HCEC 1CT (cell line): Measurements from ENCODE around the gene QKI.

Experiments used
- DNase-seq: peaks from one replicate; pipeline ENCODE4 v3.0.0-alpha.2; 2017

QKI gene

GRCh38 chr6:163393923-163394322 is 20.6 kb upstream of the QKI start:
- no peak for DNase-seq

DNA sequence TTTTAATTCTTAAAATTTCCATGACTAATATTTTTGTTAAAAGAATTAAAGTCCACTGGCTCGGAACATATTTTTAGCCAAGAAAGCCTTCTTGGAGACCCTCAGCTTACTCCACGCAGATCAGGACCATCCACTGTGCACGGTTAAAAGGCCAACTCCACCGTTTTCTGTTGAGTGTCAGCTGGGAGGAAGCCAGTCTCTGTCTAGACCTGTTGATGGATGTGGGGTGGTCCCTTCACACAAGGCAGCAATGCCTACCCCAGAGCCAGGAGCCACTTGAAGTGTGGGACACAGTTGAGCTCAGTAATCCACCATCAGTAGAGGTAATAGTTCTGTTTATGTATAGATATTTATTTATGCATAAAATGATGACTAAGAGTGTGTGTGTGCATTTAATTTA is 19.9 kb upstream of the QKI start:
- no peak for DNase-seq

- DNase-seq = no peak
Observed at GRCh38 chr6:163395122-163395830, 19.2 kb upstream of the QKI start.

DNA sequence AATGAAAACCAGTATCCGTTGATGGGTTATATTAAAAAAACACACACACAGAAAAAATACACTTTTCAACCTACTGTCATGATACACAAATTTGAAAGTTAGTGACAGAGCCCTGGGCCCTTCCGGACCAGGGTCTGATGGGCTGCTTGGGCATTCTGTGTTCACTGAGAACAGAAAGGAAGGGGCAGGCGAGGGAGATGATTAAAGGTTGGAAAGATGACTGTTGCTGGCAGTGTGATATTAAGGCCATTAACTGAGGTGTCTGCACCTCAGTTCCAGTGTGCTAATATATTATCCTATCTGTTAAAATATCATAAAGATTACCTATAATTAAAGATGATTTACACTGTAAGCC is 18.7 kb upstream of the QKI start:
- DNase-seq = no peak

DNA sequence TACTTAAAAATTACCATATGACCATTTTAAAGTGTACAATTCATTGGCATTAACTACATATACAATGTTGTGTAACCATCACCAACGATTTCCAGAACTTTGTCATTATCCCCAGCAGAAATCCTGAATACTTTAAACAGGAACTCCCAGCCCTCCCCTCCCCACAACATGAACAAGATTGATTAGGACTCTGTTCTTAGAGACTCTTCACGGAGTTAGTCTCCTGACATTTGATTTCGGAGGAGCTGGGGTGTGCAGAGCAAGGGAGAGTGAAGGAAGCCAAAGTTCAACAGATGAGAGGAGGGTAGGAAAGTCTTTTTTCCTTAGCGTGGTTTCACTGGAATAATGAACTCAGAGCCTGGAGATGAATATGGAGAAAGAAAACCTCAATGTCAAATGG is 17.2 kb upstream of the QKI start:
- no peak for DNase-seq

DNA sequence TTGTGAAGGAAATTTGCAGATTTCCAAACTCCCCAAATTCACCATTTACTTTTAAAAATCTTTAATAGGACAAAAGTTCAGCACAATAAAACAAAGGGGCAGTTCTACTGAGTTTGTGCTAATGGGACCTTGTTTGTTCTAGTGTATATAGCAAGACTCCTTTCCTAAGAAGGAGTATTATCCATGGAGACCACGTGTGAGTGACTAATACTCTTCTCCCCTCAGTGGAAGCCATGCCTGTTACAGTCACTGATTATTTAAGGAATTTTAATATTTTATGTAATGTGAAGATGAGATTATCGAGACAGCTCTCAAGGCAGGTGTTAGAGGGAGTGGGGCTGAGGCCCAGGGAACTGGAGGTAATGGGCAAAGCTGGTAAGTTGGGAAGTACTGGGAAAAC is 16.4 kb upstream of the QKI start:
- no peak for DNase-seq

GRCh38 chr6:163398815-163399214 is 15.7 kb upstream of the QKI start:
- DNase-seq = no peak

- no peak for DNase-seq
Observed at GRCh38 chr6:163400509-163400908, 14.0 kb upstream of the QKI start.

- no peak for DNase-seq
Observed at GRCh38 chr6:163401039-163401885, 13.3 kb upstream of the QKI start.

DNA sequence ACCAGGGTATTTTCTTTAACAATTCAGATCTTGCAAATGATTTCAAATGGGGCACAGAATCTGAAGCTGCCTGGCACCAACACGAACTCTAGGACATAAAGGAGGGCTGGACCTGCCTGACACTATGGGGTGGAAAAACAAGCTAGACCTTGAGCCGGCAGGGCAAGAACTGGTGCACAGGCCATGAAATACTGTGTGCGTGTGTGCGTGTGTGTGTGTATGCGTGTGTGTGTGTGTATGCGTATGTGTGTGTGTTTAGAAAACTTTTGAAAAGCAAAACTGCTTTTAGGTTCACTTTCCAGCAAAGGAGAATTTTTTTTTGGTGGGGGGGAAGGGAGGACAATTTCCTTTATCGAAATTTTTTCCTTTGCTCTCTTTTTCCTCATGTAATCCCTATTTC is 11.9 kb upstream of the QKI start:
- no peak for DNase-seq

- DNase-seq = no peak
Observed at GRCh38 chr6:163404825-163405265, 9.7 kb upstream of the QKI start.

DNA sequence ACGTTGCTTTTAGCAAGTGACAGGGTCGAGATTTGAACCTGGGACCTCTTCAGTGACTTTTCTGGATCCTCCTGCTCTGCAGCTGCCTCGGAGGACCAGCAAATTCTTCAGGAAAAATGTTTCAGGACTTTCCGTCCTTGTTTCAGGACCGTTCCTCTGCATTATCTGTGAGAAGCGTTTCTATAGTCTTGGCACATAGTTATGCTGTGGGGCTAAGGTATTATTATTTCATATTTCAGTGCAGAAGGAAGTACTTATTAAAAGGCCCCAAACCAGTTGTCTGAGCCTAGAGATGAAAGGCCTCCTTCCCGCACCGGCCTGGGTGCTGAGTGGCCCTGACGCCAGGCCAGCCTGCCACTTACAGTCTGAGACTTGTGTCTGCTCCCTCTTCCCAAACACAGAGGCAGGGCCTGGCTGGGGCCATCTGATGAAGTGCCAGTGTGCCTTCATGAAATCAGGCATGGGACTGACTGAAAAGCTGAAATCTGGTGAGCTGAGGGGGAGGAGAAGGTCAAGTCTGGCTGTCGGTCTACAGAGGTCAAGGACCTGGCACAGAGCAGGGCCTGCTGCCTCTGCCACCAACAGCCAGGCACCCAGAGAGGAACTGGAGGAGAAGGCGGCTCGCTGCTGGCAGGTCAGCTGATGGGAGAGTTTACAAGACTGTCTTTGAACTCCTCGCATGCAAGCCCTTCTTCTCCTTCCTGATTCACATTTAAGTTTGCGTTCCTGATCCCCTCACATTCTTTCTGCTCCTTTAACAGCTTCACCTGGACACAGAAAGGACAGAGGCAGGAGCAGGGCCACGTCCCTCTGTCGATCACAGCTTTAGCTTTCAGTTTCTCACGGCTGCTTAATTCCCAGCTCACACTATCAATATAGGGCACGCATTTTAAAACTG is 8.9 kb upstream of the QKI start:
- no peak for DNase-seq

GRCh38 chr6:163406366-163406765 is 8.2 kb upstream of the QKI start:
- DNase-seq = no peak

DNA sequence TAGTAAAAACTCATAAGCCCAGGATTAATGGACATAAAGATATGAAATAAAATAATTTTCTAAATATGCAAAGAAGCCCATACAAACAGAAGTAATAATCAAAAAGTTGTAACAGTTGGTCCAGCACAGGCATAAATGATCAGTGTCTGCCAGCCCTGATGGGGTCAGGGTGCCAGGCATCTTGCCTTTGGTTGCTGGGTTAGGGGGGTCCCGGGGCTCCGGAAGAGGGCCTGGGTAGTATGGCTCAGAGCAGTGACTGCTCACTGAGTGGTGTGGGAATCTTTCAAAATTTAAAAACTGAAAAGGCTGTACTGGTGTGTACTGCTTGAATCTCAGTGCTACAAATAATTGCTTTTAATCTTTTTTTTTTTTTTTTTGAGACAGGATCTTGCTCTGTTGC is 7.7 kb upstream of the QKI start:
- DNase-seq = no peak

DNA sequence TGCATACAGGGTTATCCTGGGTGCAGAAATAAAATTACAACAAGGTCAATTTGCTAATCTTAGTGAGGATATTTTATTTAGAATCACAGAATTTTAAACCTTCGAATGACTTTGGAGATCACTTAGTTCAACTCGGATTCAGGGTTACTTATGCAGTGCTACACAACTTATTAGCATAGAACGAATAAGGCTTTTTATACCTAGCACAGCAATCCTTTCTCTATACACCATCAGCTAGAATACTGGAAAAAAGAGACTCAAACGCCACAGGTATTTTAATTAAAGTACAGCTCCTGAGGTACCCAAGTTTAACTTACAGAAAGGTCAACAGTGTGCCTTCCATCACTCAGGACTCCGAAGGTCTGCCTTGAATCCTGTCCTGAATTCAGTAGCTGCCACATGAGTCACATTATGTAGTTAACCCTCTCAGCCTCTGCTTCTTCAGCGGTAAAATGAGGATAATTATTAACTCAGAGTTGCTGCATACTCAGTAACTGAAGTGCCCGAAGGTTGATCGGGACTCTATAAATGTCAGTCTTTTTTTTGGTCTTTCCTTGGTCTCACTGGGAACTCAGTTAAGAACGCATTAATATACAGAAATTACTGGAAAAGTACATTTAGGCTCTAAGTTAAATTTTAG is 6.0 kb upstream of the QKI start:
- DNase-seq = no peak

GRCh38 chr6:163409712-163410111 is 4.8 kb upstream of the QKI start:
- no peak for DNase-seq

- no peak for DNase-seq
Observed at GRCh38 chr6:163412341-163412740, 2.2 kb upstream of the QKI start.

DNA sequence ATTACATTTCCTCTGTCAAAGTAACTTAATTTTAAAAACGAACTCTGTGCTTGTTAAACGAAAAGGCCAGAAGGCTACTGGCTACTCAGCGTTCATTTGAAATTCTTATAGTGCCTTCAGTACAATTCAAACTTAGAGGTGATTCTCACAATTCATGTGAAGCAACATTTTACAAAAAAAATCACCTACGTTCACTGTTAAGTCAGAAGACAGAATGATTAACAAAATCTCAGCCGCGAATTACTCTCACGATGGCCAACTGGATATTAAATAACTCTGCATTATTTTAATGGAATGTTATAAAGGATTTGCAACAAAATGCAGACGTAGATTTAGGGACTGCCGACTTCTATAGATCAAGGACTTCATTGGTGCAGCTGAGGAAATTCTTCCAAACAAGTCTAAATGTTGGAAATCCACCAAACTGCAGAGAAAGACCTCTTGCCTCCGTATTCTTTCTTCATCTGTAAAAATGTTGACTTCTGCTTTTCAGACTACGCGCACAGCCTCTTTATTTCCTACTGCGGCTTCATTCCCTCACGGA is 1.6 kb upstream of the QKI start:
- DNase-seq = no peak

DNA sequence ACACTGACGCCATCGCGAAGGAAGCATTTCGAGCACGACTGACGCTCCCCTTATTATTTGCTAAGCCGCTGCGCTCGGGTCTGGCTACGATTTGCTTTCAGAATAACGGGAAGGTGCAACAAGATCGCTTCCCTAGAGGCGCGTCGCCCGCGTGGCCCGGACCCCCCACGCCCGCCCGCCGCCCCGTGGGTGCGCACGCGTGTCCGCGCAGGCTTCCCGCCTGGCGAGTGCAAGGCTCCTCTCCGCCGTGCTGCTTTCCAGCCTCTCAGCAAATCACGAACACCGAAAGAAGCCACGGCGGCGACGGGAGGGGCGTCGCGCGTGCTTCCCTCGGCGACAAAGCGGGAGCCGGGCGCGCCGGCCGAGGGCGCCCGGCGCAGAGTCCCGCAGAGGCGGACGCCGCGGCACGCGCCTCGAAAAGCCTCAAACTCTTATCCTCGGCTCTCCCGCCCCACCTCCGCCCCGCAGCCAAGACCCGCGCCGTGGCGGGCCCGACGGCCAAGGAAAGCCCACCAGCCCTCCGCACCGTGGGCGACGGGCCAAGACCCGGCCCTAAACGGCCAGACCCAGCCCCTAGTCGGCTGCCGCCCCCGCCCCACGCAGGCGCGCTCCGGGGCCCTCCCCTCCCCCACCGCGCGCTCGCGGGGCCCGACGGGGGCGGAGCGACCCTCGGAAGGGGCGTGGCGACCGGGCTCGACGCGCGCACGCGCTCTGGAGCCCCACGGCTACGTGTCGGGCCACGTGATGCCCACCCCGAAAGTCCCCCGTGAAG is 987 bp upstream of the QKI start:
- DNase-seq = peak; percentile 85

DNA sequence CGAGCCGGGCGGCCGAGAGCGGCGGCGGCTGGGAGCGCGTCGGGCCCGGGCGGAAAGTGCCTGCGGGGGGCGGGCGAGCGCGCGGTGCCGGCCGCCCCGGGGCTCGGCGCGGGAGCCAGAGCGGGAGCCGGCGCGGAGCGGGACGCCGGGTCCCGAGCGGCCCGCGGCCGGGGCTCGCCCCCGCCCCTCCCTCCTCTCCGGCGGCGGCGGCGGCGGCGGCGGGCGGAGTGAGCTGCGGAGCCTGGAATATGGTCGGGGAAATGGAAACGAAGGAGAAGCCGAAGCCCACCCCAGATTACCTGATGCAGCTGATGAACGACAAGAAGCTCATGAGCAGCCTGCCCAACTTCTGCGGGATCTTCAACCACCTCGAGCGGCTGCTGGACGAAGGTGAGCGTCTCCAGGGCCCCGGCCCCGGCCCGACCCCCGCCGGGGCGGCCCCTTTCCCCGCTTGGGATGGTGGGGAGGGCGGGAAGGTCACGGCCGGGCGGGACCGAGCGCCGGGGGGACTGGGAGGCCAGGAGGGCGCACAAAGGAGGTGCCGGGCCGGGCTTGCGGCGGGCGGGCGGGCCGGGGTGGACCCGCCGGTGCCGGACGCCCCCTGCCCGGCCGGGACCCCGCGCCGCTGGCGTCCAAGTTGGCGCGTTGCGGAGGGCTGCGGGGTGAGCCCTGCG is 565 bp downstream of the QKI start:
- no peak for DNase-seq
